CD4-positive, alpha-beta memory T cell (primary cell): ENCODE data around the gene EPC2. TPM values are rescaled to one million over a fixed set of nuclear protein-coding genes. Genes with fewer than 3 reads are reported as not detected.
"Not testable (repeated sequence)": the region's sequence is repeated elsewhere in the genome, so short reads cannot be mapped to it uniquely, and the experiment has no call there.

Source experiments
- CTCF ChIA-PET: fragments of 350-600 bp; sonication (Branson Sonifier 250); formaldehyde crosslinking; loops from one replicate; lab custom pipeline; 2021; ENCODE audit warnings: inconsistent platforms; ENCODE audit not compliant: partially characterized antibody; lab: Charles Lee
- POLR2A ChIA-PET: fragments of 350-600 bp; sonication (Branson Sonifier 250); formaldehyde crosslinking; loops from one replicate; lab custom pipeline; 2021; ENCODE audit not compliant: partially characterized antibody; lab: Charles Lee
- DNase-seq, 5 donors: peaks; one replicate each; pipeline versions ENCODE4 v3.0.0 to v3.0.0-alpha.2; 2020 to 2022; ENCODE audit warnings: mixed read lengths in 1 of 5
- H3K27ac ChIP-seq: one replicate; pipeline ENCODE4 v1.7.0; 2013; ENCODE audit warnings: low read depth, low read length
- H3K27me3 ChIP-seq: 2 replicates; pipeline ENCODE4 v1.7.0; 2013; ENCODE audit warnings: mild to moderate bottlenecking, low read length, moderate library complexity; ENCODE audit not compliant: insufficient read depth
- H3K36me3 ChIP-seq: 2 replicates; pipeline ENCODE4 v1.7.0; 2013; ENCODE audit warnings: mild to moderate bottlenecking, low read length, moderate library complexity; ENCODE audit not compliant: insufficient read depth
- H3K4me1 ChIP-seq: 2 replicates; pipeline ENCODE4 v1.7.0; 2013; ENCODE audit warnings: mild to moderate bottlenecking, low read length, moderate library complexity; ENCODE audit not compliant: insufficient read depth
- H3K4me3 ChIP-seq, 2 donors: one replicate each; pipeline ENCODE4 v1.7.0; 2013; ENCODE audit warnings: low read length in 2 of 2, mild to moderate bottlenecking in 1 of 2
- H3K9me3 ChIP-seq, 2 donors: one replicate each; pipeline ENCODE4 v1.7.0; 2013; ENCODE audit warnings: low read length in 2 of 2, control low read depth in 1 of 2; ENCODE audit not compliant: control insufficient read depth in 1 of 2
- H3K27ac Mint-ChIP-seq, 7 donors: one replicate each; pipeline ENCODE4 v1.8.0; 2020 to 2021; ENCODE audit warnings: mixed read lengths in 7 of 7, mild to moderate bottlenecking in 6 of 7, inconsistent platforms in 3 of 7, moderate library complexity in 3 of 7
- H3K27me3 Mint-ChIP-seq, 2 donors: one replicate each; pipeline ENCODE4 v1.8.0; 2020 to 2021; ENCODE audit warnings: mixed read lengths in 2 of 2
- H3K36me3 Mint-ChIP-seq, 2 donors: one replicate each; pipeline ENCODE4 v1.8.0; 2020 to 2021; ENCODE audit warnings: mixed read lengths in 2 of 2, inconsistent platforms in 1 of 2, mild to moderate bottlenecking in 1 of 2
- H3K4me1 Mint-ChIP-seq, 4 donors: one replicate each; pipeline ENCODE4 v1.8.0; 2020 to 2021; ENCODE audit warnings: mixed read lengths in 4 of 4, mild to moderate bottlenecking in 1 of 4
- H3K4me3 Mint-ChIP-seq, 8 donors: one replicate each; pipeline ENCODE4 v1.8.0; 2020 to 2021; ENCODE audit warnings: mixed read lengths in 8 of 8, mild to moderate bottlenecking in 7 of 8, moderate library complexity in 6 of 8, inconsistent platforms in 3 of 8
- H3K9me3 Mint-ChIP-seq, 8 donors: one replicate each; pipeline ENCODE4 v1.8.0; 2020 to 2021; ENCODE audit warnings: mixed read lengths in 8 of 8, mild to moderate bottlenecking in 5 of 8, inconsistent platforms in 3 of 8, moderate library complexity in 1 of 8
- intact Hi-C: fragments of 100-400 bp; cut with micrococcal nuclease; formaldehyde crosslinking; loops from one replicate; pipeline ENCODE4 v1.15.1; 2023
- polyA plus RNA-seq, 2 donors: library from polyadenylated mRNA; unstranded; fragments of 300-500 nt; fragmentation: Illumina TruSeq; gene quantifications; one replicate each; pipeline ENCODE4 v1.2.3, GENCODE V29; 2021
- total RNA-seq, 2 experiments: library from RNA; stranded (reverse); gene quantifications; one replicate each; pipeline ENCODE4 v1.2.3, GENCODE V29; 2021

Gene EPC2
- total and polyA plus RNA-seq, 4 experiments from 2014 or later: 1.4 to 77.9 (median 37.3) TPM

DNA sequence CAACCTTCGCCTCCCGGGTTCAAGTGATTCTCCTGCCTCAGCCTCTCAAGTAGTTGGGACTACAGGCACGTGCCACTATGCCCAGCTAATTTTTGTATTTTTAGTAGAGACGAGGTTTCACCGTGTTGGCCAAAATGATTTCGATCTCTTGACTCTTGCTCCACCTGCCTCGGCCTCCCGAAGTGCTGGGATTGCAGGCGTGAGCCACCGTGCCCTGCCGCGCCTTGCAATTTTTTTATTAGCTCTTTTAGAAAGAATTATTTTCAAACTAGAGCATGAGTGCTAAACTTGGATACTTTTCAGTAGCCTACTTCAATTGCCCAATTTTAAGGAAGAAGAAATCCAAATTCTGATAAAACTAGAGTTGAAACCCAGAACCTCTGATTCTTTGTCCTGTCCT, 3.2 kb downstream of the EPC2 start:
- not testable (repeated sequence) for H3K9me3 ChIP-seq, H3K36me3 ChIP-seq, H3K9me3 Mint-ChIP-seq, H3K4me3 ChIP-seq, H3K27me3 ChIP-seq, H3K27ac ChIP-seq, DNase-seq, H3K27me3 Mint-ChIP-seq
- peaks cover 75% of the 10 kb centered on the region for H3K4me1 ChIP-seq
- Mint-ChIP-seq H3K4me3 (peak overlapping the region in 5 of 8 donors; percentile 18 to 64 (median 38)), H3K4me1 (peaks cover 49 to 72% (median 61%) of the 10 kb centered on the region in 4 donors), H3K27ac (peak overlapping the region in 2 of 7 donors; percentile 20 to 54), H3K36me3 (peaks cover 5 to 22% of the 10 kb centered on the region in 2 donors)
- intact Hi-C loops: loop anchor here (5.0 kb wide), 1 partner anchor 940 kb away; the partner anchor contains the start of gene MMADHC
- POLR2A ChIA-PET: interaction anchor here (6.7 kb wide), 1 partner anchor 122 kb away, joined by 121 read pairs; no protein-coding TSS in a partner anchor
- CTCF ChIA-PET: interaction anchor here (0.7 to 2.3 kb wide), 2 partner anchors 9 to 649 kb away, joined by 5 to 6 read pairs; no protein-coding TSS in a partner anchor

DNA sequence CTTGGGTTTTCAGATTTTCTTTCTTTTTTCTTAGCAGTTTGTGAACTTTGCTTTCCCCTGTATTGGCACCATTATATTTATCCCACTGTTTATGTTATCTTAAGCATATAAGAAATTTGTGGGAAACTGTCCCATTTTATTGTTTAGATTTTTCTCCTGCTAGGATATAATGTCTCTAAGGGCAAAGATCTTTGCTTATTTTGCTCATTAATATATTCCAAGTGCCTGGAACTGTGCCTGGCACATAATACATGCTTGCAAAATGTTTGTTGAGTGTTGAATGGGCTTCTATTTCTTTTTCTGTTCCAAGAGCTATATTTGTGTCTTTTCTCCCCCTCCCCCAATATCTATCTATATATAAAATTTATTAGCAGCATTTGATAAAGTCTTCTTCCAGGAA, 5.4 kb downstream of the EPC2 start:
- H3K9me3 ChIP-seq: no peaks in the 10 kb centered on the region
- Mint-ChIP-seq H3K27ac (no peak overlapping the region), H3K36me3 (peaks cover 5 to 12% of the 10 kb centered on the region in 2 donors), H3K4me3 (peak overlapping the region in 3 of 8 donors; percentile 25 to 58 (median 35)), H3K4me1 (peaks cover 61 to 81% (median 71%) of the 10 kb centered on the region in 4 donors), H3K27me3 (no peaks in the 10 kb centered on the region), H3K9me3 (peaks cover 0 to 1% (median 0%) of the 10 kb centered on the region in 8 donors)
- no peaks in the 10 kb centered on the region for H3K27me3 ChIP-seq
- H3K4me3 ChIP-seq: no peak overlapping the region
- intact Hi-C loops: loop anchor here (5.0 kb wide), 1 partner anchor 937 kb away; the partner anchor contains the start of gene MMADHC
- DNase-seq: no peak
- ChIA-PET CTCF (no interaction called here), POLR2A (no interaction called here)
- H3K4me1 ChIP-seq: peaks cover 85% of the 10 kb centered on the region
- no peaks in the 10 kb centered on the region for H3K36me3 ChIP-seq
- no peak overlapping the region for H3K27ac ChIP-seq

DNA sequence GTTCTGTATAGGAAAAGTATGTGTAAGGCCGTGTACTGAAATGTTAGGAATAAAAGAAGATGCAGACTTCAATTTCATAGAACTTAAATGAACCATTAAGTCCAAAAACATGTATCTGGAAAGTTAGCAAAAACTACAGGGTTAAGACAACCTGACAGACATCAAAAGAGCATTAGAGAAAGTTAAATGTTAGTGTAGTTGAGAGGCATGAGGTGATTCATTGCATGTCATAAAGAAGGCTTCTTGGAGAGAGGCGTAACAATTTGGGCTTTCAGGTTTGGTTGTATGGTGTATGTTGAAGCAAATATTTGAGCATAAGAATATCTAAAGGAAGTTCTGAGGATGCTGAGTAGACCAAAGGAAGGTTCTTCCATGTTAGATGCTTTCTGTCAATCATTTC, 6.3 kb downstream of the EPC2 start:
- ChIA-PET POLR2A (no interaction called here), CTCF (interaction anchor here (1.0 kb wide), 1 partner anchor 10 kb away, joined by 3 read pairs; no protein-coding TSS in a partner anchor)
- Histone ChIP-seq H3K4me1 (peaks cover 94% of the 10 kb centered on the region), H3K27ac (no peak overlapping the region), H3K9me3 (no peaks in the 10 kb centered on the region), H3K4me3 (no peak overlapping the region), H3K36me3 (no peaks in the 10 kb centered on the region), H3K27me3 (no peaks in the 10 kb centered on the region)
- Mint-ChIP-seq H3K4me3 (peak overlapping the region in 6 of 8 donors; percentile 32 to 62 (median 52)), H3K27me3 (no peaks in the 10 kb centered on the region), H3K36me3 (peaks cover 5% of the 10 kb centered on the region in 2 donors), H3K27ac (peak overlapping the region in 4 of 7 donors; percentile 3 to 30 (median 8)), H3K4me1 (peaks cover 66 to 91% (median 74%) of the 10 kb centered on the region in 4 donors), H3K9me3 (peaks cover 0 to under 1% (median 0%) of the 10 kb centered on the region in 8 donors)
- intact Hi-C loops: no loop called here
- no peak for DNase-seq

DNA sequence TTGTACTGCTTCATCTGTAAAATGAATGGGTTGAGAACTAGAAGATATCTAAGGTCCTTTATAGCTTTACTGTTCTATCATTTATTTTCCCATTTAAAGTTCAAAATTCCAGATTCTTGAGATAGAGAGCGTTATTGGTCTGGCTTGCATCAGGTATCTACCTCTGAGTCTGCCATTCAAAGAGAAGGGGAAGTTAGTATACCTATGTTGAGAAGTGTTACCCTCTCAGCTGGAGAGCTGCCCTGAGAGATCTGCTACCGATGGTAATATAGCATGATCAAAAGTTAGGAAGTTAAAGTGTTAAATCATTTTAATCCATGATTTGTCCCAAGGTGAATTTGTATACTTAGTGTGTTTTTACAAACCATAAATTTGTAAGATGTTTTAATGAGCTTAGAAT, 7.4 kb downstream of the EPC2 start:
- H3K4me3 Mint-ChIP-seq: peak overlapping the region in 7 of 8 donors; percentile 4 to 62 (median 56)
- H3K27me3 ChIP-seq: no peaks in the 10 kb centered on the region
- H3K9me3 Mint-ChIP-seq: no peaks in the 10 kb centered on the region
- peaks cover 98% of the 10 kb centered on the region for H3K4me1 ChIP-seq
- intact Hi-C loops: no loop called here
- H3K36me3 Mint-ChIP-seq: peaks cover 1 to 5% of the 10 kb centered on the region in 2 donors
- no peaks in the 10 kb centered on the region for H3K9me3 ChIP-seq
- H3K4me3 ChIP-seq: no peak overlapping the region
- H3K27me3 Mint-ChIP-seq: no peaks in the 10 kb centered on the region
- CTCF ChIA-PET: interaction anchor here (1.0 kb wide), 2 partner anchors 8 to 143 kb away, joined by 3 read pairs; no protein-coding TSS in a partner anchor
- H3K4me1 Mint-ChIP-seq: peaks cover 72 to 93% (median 79%) of the 10 kb centered on the region in 4 donors
- no peaks in the 10 kb centered on the region for H3K36me3 ChIP-seq
- peak overlapping the region in 3 of 7 donors; percentile 2 to 29 (median 4) for H3K27ac Mint-ChIP-seq
- H3K27ac ChIP-seq: no peak overlapping the region
- DNase-seq: no peak
- POLR2A ChIA-PET: interaction anchor here (0.9 to 1.7 kb wide), 2 partner anchors 16 to 127 kb away, joined by 3 to 4 read pairs; no protein-coding TSS in a partner anchor

DNA sequence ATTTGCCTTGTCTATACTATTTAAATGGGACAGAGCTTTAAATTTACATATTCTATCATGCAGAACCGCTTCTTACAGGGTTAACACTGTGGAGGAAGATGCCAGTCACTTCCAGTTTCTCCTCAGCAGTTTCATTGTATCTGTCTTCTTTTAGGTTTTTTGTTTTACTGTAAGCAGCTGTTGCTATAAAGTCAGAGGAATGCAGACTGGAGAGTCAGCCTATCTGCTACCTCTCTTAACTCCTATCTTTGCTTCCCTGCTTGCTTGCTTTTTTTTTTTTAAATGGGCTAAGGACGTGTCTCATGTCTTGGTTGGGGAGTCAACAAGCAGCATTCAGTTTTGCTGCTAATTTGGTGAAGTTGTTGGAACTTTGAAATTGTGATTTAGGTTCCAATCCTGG, 8.9 kb downstream of the EPC2 start:
- no peak for DNase-seq
- Histone ChIP-seq H3K4me3 (no peak overlapping the region), H3K27ac (no peak overlapping the region), H3K36me3 (no peaks in the 10 kb centered on the region), H3K4me1 (peaks cover 100% of the 10 kb centered on the region), H3K9me3 (no peaks in the 10 kb centered on the region), H3K27me3 (no peaks in the 10 kb centered on the region)
- peaks cover 1 to 5% of the 10 kb centered on the region in 2 donors for H3K36me3 Mint-ChIP-seq
- no peaks in the 10 kb centered on the region for H3K27me3 Mint-ChIP-seq
- intact Hi-C loops: no loop called here
- CTCF ChIA-PET: interaction anchor here (0.6 kb wide), 1 partner anchor 37 kb away, joined by 3 read pairs; no protein-coding TSS in a partner anchor
- H3K4me3 Mint-ChIP-seq: peak overlapping the region in 7 of 8 donors; percentile 10 to 65 (median 56)
- H3K9me3 Mint-ChIP-seq: no peaks in the 10 kb centered on the region
- H3K4me1 Mint-ChIP-seq: peaks cover 80 to 99% (median 90%) of the 10 kb centered on the region in 4 donors
- POLR2A ChIA-PET: interaction anchor here (1.3 to 1.7 kb wide), 3 partner anchors 8 to 129 kb away, joined by 4 to 5 read pairs (median 4); partner anchors contain the start of gene EPC2
- peak overlapping the region in 6 of 7 donors; percentile 2 to 77 (median 30) for H3K27ac Mint-ChIP-seq

DNA sequence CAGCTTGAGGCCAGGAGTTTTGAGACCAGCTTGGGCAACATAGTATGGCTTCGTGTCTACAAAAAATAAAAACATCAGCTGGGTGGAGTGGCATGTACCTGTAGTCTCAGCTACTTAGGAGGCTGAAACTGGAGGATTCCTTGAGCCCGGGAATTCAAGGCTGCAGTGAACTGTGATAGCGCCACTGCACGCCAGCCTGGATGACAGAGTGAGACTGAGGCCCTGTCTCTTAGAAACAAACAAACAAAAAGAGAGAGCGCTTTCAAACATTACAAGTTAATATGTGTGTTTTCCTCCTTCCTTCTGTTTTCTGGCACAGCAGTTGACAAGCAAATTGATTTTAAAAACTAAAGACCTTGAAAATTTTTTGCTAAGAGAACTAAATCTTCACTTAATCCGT, 9.9 kb downstream of the EPC2 start:
- peaks cover 79 to 98% (median 89%) of the 10 kb centered on the region in 4 donors for H3K4me1 Mint-ChIP-seq
- peak overlapping the region in 4 of 8 donors; percentile 31 to 70 (median 49) for H3K4me3 Mint-ChIP-seq
- intact Hi-C loops: no loop called here
- no peaks in the 10 kb centered on the region for H3K36me3 Mint-ChIP-seq
- ChIA-PET CTCF (no interaction called here), POLR2A (interaction anchor here (1.6 kb wide), 1 partner anchor 10 kb away, joined by 5 read pairs; the partner anchor contains the start of gene EPC2)
- no peaks in the 10 kb centered on the region for H3K27me3 ChIP-seq
- H3K9me3 Mint-ChIP-seq: no peaks in the 10 kb centered on the region
- DNase-seq: no peak
- no peaks in the 10 kb centered on the region for H3K9me3 ChIP-seq
- H3K27ac Mint-ChIP-seq: peak overlapping the region in 5 of 7 donors; percentile 1 to 83 (median 32)
- no peaks in the 10 kb centered on the region for H3K36me3 ChIP-seq
- no peak overlapping the region for H3K4me3 ChIP-seq
- H3K27me3 Mint-ChIP-seq: no peaks in the 10 kb centered on the region
- no peak overlapping the region for H3K27ac ChIP-seq
- H3K4me1 ChIP-seq: peaks cover 100% of the 10 kb centered on the region

DNA sequence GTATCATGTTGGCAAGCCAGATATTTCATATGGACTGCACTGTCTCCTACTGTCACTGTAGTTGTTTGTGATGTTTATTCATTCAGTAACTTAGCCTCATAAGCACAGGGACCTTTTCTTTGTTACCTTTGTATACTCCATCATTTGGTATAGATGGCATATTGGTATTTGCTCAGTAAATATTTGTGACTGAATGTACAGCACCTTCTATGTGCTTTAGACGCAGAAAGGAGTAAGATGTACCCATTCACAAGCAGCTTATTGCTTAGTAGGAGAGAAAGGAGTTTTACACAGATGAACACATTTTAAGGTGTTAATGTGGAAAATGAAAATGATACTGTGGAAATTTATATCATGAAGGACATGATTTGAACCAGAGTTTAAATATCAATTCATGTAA, 12.0 kb downstream of the EPC2 start:
- H3K4me1 ChIP-seq: peaks cover 99% of the 10 kb centered on the region
- H3K4me3 Mint-ChIP-seq: peak overlapping the region in 4 of 8 donors; percentile 16 to 57 (median 48)

More for the DNA sequence above, 12.0 kb downstream of the EPC2 start:
- no peaks in the 10 kb centered on the region for H3K27me3 ChIP-seq
- Mint-ChIP-seq H3K36me3 (no peaks in the 10 kb centered on the region), H3K9me3 (no peaks in the 10 kb centered on the region), H3K4me1 (peaks cover 79 to 98% (median 89%) of the 10 kb centered on the region in 4 donors), H3K27me3 (no peaks in the 10 kb centered on the region), H3K27ac (peak overlapping the region; percentile 18 to 83 (median 50))
- CTCF ChIA-PET: interaction anchor here (1.8 kb wide), 1 partner anchor 9 kb away, joined by 6 read pairs; no protein-coding TSS in a partner anchor
- H3K36me3 ChIP-seq: no peaks in the 10 kb centered on the region
- DNase-seq: no peak
- POLR2A ChIA-PET: interaction anchor here (3.8 kb wide), 1 partner anchor 11 kb away, joined by 43 read pairs; no protein-coding TSS in a partner anchor
- intact Hi-C loops: loop anchor here (5.0 kb wide), 1 partner anchor 81 kb away; no protein-coding TSS in a partner anchor
- H3K9me3 ChIP-seq: no peaks in the 10 kb centered on the region
- H3K27ac ChIP-seq: no peak overlapping the region
- no peak overlapping the region for H3K4me3 ChIP-seq
